DOHH2 (cell line): ENCODE measurements around the gene IGFBP2.

Source experiments
- H3F3A ChIP-seq: fragments of 200-600 bp; sonication (generic), shearing (Covaris generic); 2 replicates; pipeline ENCODE4 v1.6.0; 2016; ENCODE audit warnings: antibody characterized with exemption, mild to moderate bottlenecking; ENCODE audit not compliant: control insufficient read depth, insufficient read depth
- H3K27ac ChIP-seq: fragments of 200-600 bp; sonication (generic); 2 replicates; pipeline ENCODE4 v1.5.1; 2014; ENCODE audit warnings: low read depth, mild to moderate bottlenecking, low read length, moderate library complexity
- H3K27me3 ChIP-seq: fragments of 200-600 bp; sonication (generic); 2 replicates; pipeline ENCODE4 v1.6.1; 2014; ENCODE audit warnings: mild to moderate bottlenecking, low read length, mixed read lengths; ENCODE audit not compliant: control insufficient read depth
- H3K36me3 ChIP-seq: fragments of 200-600 bp; sonication (generic); 2 replicates; pipeline ENCODE4 v1.6.1; 2014; ENCODE audit warnings: mild to moderate bottlenecking, low read length, moderate library complexity, mixed read lengths; ENCODE audit not compliant: control insufficient read depth
- H3K4me1 ChIP-seq: fragments of 200-600 bp; sonication (generic); 2 replicates; pipeline ENCODE4 v1.6.1; 2014; ENCODE audit warnings: mild to moderate bottlenecking, low read length, mixed read lengths; ENCODE audit not compliant: control insufficient read depth
- H3K4me2 ChIP-seq: fragments of 200-600 bp; sonication (generic); 2 replicates; pipeline ENCODE4 v1.6.0; 2014; ENCODE audit warnings: mild to moderate bottlenecking, low read length, moderate library complexity
- H3K4me3 ChIP-seq: fragments of 200-600 bp; sonication (generic); 2 replicates; pipeline ENCODE4 v1.5.1; 2014; ENCODE audit warnings: mild to moderate bottlenecking, low read length, mixed read lengths
- H3K79me2 ChIP-seq: fragments of 200-600 bp; sonication (generic); 2 replicates; pipeline ENCODE4 v1.6.1; 2014; ENCODE audit warnings: mild to moderate bottlenecking, low read length, mixed read lengths; ENCODE audit not compliant: control insufficient read depth
- H3K9me2 ChIP-seq: fragments of 200-600 bp; sonication (generic); replicated peaks from 2 replicates; pipeline ENCODE4 v1.6.1; 2014; ENCODE audit warnings: mild to moderate bottlenecking, low read length, mixed read lengths; ENCODE audit not compliant: control insufficient read depth
- H3K9me3 ChIP-seq: fragments of 200-600 bp; sonication (generic); 2 replicates; pipeline ENCODE4 v1.6.1; 2014; ENCODE audit warnings: antibody characterized with exemption, low read length, mixed read lengths; ENCODE audit not compliant: control insufficient read depth, insufficient read depth
- H4K20me1 ChIP-seq: fragments of 200-600 bp; sonication (generic); 2 replicates; pipeline ENCODE4 v1.6.0; 2014; ENCODE audit warnings: low read depth, mild to moderate bottlenecking, antibody characterized with exemption, low read length, moderate library complexity; ENCODE audit not compliant: control insufficient read depth, insufficient read depth
- CTCF ChIP-seq: fragments of 200-600 bp; sonication (generic); IDR thresholded peaks from one replicate; pipeline ENCODE4 v1.5.1; 2014; ENCODE audit warnings: antibody characterized with exemption, mild to moderate bottlenecking, low read depth, low read length; ENCODE audit not compliant: poor library complexity, severe bottlenecking
- EZH2phosphoT487 ChIP-seq: fragments of 200-600 bp; sonication (generic); IDR thresholded peaks from 2 replicates; pipeline ENCODE4 v1.6.1; 2017; ENCODE audit warnings: borderline replicate concordance, mild to moderate bottlenecking, antibody characterized with exemption, low read length, moderate library complexity, mixed read lengths

The IGFBP2 gene

GRCh38 chr2:216679658-216680024, 46.4 kb downstream of the IGFBP2 start:
- Histone ChIP-seq H3K4me1 (0 out of 2 replicates have a peak, but pooled peaks cover 2% of the 10 kb centered on the region), H3K27ac (no peak overlapping the region), H3K27me3 (peaks cover 15% of the 10 kb centered on the region), H3F3A (no peaks in the 10 kb centered on the region), H3K79me2 (no peaks in the 10 kb centered on the region), H3K36me3 (no peaks in the 10 kb centered on the region), H3K4me2 (no peak overlapping the region), H3K9me3 (no peaks in the 10 kb centered on the region), H4K20me1 (no peaks in the 10 kb centered on the region), H3K9me2 (no peaks in the 10 kb centered on the region), H3K4me3 (no peak overlapping the region)
- TF ChIP-seq EZH2phosphoT487 (no peak), CTCF (no peak)

GRCh38 chr2:216680951-216681629, 47.9 kb downstream of the IGFBP2 start:
- Histone ChIP-seq H4K20me1 (no peaks in the 10 kb centered on the region), H3K4me3 (no peak overlapping the region), H3K36me3 (no peaks in the 10 kb centered on the region), H3F3A (no peaks in the 10 kb centered on the region), H3K27me3 (peaks cover 16% of the 10 kb centered on the region), H3K4me1 (0 out of 2 replicates have a peak, but pooled peaks cover 2% of the 10 kb centered on the region), H3K79me2 (no peaks in the 10 kb centered on the region), H3K4me2 (no peak overlapping the region), H3K9me3 (no peaks in the 10 kb centered on the region), H3K27ac (no peak overlapping the region), H3K9me2 (no peaks in the 10 kb centered on the region)
- TF ChIP-seq EZH2phosphoT487 (no peak), CTCF (no peak)

- TF ChIP-seq EZH2phosphoT487 (no peak), CTCF (no peak)
- Histone ChIP-seq H3K4me2 (no peak overlapping the region), H3K27me3 (peaks cover 18% of the 10 kb centered on the region), H4K20me1 (no peaks in the 10 kb centered on the region), H3K9me3 (no peaks in the 10 kb centered on the region), H3K4me1 (0 out of 2 replicates have a peak, but pooled peaks cover 2% of the 10 kb centered on the region), H3K36me3 (no peaks in the 10 kb centered on the region), H3K27ac (no peak overlapping the region), H3K4me3 (no peak overlapping the region), H3K79me2 (no peaks in the 10 kb centered on the region), H3K9me2 (no peaks in the 10 kb centered on the region), H3F3A (no peaks in the 10 kb centered on the region)
Measured at GRCh38 chr2:216681683-216682082, 48.5 kb downstream of the IGFBP2 start.
